Measurements from ENCODE around the gene GRK5.

DNA sequence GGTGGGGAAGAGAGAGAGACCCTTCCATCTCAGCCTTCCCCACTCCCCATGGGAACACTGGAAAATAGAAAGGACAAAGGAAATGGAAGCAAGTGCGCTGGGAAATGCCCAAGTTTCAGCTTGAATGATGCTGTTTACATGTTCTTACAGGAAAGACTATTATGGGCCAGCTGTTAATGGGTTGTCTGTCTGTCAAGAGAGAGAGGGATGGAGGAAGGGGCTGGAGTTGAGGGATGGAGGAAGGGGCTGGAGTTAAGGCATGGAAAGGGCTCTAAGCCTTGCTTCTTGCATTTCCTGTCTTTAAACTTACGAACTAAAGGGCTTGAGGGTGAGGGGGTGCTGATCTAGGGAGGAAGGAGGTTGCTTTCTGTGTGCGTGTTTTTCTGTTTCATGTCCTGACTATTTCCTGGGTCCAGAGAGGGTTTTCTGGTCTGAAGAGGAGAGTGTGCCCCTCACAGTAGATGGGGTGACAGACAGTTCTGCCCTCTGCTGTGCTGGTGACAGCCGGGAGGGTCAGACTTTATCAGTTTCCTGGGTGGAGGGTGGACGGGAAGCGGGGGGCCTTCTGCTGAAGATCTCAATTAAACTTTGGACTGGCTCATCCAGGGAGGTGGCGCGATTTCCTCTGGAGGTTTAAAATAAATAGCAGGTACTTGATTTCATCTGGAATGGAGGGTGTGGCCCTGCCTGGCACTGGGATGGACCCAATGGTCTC, 30.5 kb downstream of the GRK5 start:
- TF ChIP-seq, protein P1, sequence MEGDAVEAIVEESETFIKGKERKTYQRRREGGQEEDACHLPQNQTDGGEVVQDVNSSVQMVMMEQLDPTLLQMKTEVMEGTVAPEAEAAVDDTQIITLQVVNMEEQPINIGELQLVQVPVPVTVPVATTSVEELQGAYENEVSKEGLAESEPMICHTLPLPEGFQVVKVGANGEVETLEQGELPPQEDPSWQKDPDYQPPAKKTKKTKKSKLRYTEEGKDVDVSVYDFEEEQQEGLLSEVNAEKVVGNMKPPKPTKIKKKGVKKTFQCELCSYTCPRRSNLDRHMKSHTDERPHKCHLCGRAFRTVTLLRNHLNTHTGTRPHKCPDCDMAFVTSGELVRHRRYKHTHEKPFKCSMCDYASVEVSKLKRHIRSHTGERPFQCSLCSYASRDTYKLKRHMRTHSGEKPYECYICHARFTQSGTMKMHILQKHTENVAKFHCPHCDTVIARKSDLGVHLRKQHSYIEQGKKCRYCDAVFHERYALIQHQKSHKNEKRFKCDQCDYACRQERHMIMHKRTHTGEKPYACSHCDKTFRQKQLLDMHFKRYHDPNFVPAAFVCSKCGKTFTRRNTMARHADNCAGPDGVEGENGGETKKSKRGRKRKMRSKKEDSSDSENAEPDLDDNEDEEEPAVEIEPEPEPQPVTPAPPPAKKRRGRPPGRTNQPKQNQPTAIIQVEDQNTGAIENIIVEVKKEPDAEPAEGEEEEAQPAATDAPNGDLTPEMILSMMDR (IDR thresholded peaks at IDR 0.05) = no peak
- no peak for TF ChIP-seq POLR2A (IDR thresholded peaks at IDR 0.05)

Data from right lobe of liver (tissue), 4 donors.